Measurements from ENCODE around the gene BTF3.
A peak's percentile ranks its signal among the peaks of the same experiment; 100 is the strongest.

BTF3 gene

DNA sequence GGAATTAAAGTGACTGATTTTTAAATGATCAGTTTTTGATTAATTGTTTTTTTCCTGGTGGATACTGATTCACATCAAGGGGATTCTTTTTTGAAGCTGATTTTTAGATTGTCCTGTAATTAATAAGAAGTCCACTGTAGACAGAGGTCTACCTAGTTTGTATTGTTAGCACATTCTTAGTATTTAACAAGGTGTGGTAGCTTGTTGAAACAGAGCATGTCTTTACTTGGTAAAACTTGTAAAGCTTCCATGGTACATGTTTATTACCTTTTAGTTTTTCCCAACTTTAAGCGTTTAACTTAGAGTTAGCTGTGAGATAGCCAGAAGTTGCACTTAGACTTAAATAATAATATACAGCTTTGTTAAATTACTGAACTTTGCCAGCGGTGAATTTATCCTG, 1.5 kb downstream of the BTF3 start:
- no peak overlapping the region for H3K4ac ChIP-seq (ENCODE audit: low read depth, low read length)
- no peak overlapping the region for H2BK120ac ChIP-seq (ENCODE audit: insufficient read depth, low read length, poor library complexity)
- H3K4me2 ChIP-seq (ENCODE audit: low read length), result no peak overlapping the region
- H2BK5ac ChIP-seq (ENCODE audit: low read depth, low read length, poor library complexity), result no peak overlapping the region
- H3K18ac ChIP-seq (ENCODE audit: low read length), result no peak overlapping the region
- peaks cover 9% of the 10 kb centered on the region for H3K79me2 ChIP-seq (ENCODE audit: control insufficient read depth, insufficient read depth, low read length, poor library complexity)
- WGBS (ENCODE audit: extremely low coverage, insufficient coverage, insufficient read length), result no CpG with 5 or more reads among the region's 2 CpGs
- H3K14ac ChIP-seq (ENCODE audit: low read length), result no peak overlapping the region
- no peak overlapping the region for H4K8ac ChIP-seq (ENCODE audit: low read depth, low read length)
- no peak overlapping the region for H2AK5ac ChIP-seq (ENCODE audit: low read length)
- peaks cover 11% of the 10 kb centered on the region for H3K79me1 ChIP-seq (ENCODE audit: low read length)
- H3K9me3 ChIP-seq (ENCODE audit: insufficient read depth, low read depth, low read length), result no peaks in the 10 kb centered on the region
- H4K91ac ChIP-seq (ENCODE audit: low read depth, low read length), result no peak overlapping the region
- no peak overlapping the region for H3K27ac ChIP-seq (ENCODE audit: low read depth, low read length)
- H3K9ac ChIP-seq (ENCODE audit: low read length), result no peak overlapping the region
- no peak overlapping the region for H2BK12ac ChIP-seq (ENCODE audit: low read length)
- no peak overlapping the region for H3K4me3 ChIP-seq (ENCODE audit: low read depth, low read length)
- peaks cover 7 to 12% of the 10 kb centered on the region in 2 experiments for H3K36me3 ChIP-seq (ENCODE audit: control insufficient read depth in 1 of 2, insufficient read depth in 2 of 2, low read length in 2 of 2)
- no peak overlapping the region for H2AFZ ChIP-seq (ENCODE audit: insufficient read depth, low read length, poor library complexity)
- DNase-seq, result no peak
- H3K27me3 ChIP-seq (ENCODE audit: insufficient read depth, low read length), result no peaks in the 10 kb centered on the region
- no peak overlapping the region for H4K12ac ChIP-seq (ENCODE audit: low read depth, low read length)
- H3K4me1 ChIP-seq (ENCODE audit: control insufficient read depth in 1 of 2, insufficient read depth in 2 of 2, low read length in 2 of 2), result peaks cover 0 to 5% of the 10 kb centered on the region in 2 experiments
- no peak overlapping the region for H3K23ac ChIP-seq (ENCODE audit: low read length)

DNA sequence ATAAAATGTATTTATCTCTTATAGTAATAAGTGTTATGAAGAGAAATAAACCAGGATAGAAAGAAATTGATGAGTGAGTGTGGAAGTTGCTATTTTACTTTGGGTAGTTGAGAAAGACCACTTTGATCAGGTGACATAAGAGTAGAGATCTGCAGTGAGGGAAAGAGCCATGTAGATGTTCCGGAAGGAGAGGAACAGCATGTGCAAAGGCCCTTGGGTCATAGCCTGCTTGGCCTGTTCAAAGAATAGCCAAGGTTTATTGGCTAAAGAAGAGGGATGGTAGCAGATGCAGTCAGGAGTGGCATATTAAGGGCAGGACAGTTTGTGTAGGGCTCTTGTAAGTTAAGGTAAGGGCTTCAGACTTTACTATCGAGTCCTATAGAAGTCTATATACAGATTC, 3.2 kb downstream of the BTF3 start:
- Histone ChIP-seq H3K18ac (ENCODE audit: low read length) (no peak overlapping the region), H3K4me2 (ENCODE audit: low read length) (no peak overlapping the region), H3K79me2 (ENCODE audit: control insufficient read depth, insufficient read depth, low read length, poor library complexity) (peaks cover 9% of the 10 kb centered on the region), H3K27me3 (ENCODE audit: insufficient read depth, low read length) (no peaks in the 10 kb centered on the region), H3K4me3 (ENCODE audit: low read depth, low read length) (no peak overlapping the region), H3K9ac (ENCODE audit: low read length) (no peak overlapping the region), H3K79me1 (ENCODE audit: low read length) (peaks cover 11% of the 10 kb centered on the region), H2BK120ac (ENCODE audit: insufficient read depth, low read length, poor library complexity) (no peak overlapping the region), H3K4ac (ENCODE audit: low read depth, low read length) (peak overlapping the region; percentile 52), H3K27ac (ENCODE audit: low read depth, low read length) (no peak overlapping the region), H2AK5ac (ENCODE audit: low read length) (no peak overlapping the region), H2AFZ (ENCODE audit: insufficient read depth, low read length, poor library complexity) (no peak overlapping the region), H4K91ac (ENCODE audit: low read depth, low read length) (no peak overlapping the region), H3K36me3 (ENCODE audit: control insufficient read depth in 1 of 2, insufficient read depth in 2 of 2, low read length in 2 of 2) (peaks cover 8 to 13% of the 10 kb centered on the region in 2 experiments), H2BK5ac (ENCODE audit: low read depth, low read length, poor library complexity) (no peak overlapping the region), H3K23ac (ENCODE audit: low read length) (no peak overlapping the region), H4K8ac (ENCODE audit: low read depth, low read length) (no peak overlapping the region), H2BK12ac (ENCODE audit: low read length) (no peak overlapping the region), H3K9me3 (ENCODE audit: insufficient read depth, low read depth, low read length) (no peaks in the 10 kb centered on the region), H3K14ac (ENCODE audit: low read length) (no peak overlapping the region), H4K12ac (ENCODE audit: low read depth, low read length) (no peak overlapping the region), H3K4me1 (ENCODE audit: control insufficient read depth in 1 of 2, insufficient read depth in 2 of 2, low read length in 2 of 2) (peaks cover 0 to 5% of the 10 kb centered on the region in 2 experiments)
- WGBS (ENCODE audit: extremely low coverage, insufficient coverage, insufficient read length), result no CpG with 5 or more reads among the region's 2 CpGs
- DNase-seq, result no peak

DNA sequence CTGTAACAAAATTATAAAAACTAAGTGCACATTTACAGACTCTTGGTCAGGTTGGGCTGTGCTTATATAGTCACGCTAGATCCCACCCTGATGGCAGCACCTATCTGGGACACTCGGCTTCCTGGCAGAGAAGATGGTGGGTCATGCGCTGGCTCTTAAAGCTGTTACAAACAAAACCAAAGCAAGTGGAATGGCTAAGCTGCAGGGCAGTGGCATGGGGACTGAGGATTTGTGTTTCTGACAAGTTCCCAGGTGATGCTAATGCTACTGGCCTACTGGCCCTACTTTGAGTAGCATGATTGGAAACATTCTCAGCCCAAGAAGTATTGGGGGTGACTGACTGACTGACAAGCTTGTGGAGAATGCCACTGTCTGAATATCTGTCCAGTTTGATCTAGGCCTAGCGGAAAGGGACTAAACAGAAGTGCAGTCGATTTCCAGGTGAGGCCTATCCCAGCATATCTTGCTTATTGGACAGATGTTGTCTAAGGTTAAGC, 8.3 kb downstream of the BTF3 start:
- no CpG with 5 or more reads among the region's 5 CpGs for WGBS (ENCODE audit: extremely low coverage, insufficient coverage, insufficient read length)
- Histone ChIP-seq H3K27ac (ENCODE audit: low read depth, low read length) (no peak overlapping the region), H3K4me1 (ENCODE audit: control insufficient read depth in 1 of 2, insufficient read depth in 2 of 2, low read length in 2 of 2) (no peaks in the 10 kb centered on the region), H3K4me3 (ENCODE audit: low read depth, low read length) (no peak overlapping the region), H3K9me3 (ENCODE audit: insufficient read depth, low read depth, low read length) (no peaks in the 10 kb centered on the region), H4K91ac (ENCODE audit: low read depth, low read length) (no peak overlapping the region), H2AFZ (ENCODE audit: insufficient read depth, low read length, poor library complexity) (no peak overlapping the region), H3K23ac (ENCODE audit: low read length) (no peak overlapping the region), H3K36me3 (ENCODE audit: control insufficient read depth in 1 of 2, insufficient read depth in 2 of 2, low read length in 2 of 2) (peaks cover 8 to 19% of the 10 kb centered on the region in 2 experiments), H2BK12ac (ENCODE audit: low read length) (no peak overlapping the region), H3K14ac (ENCODE audit: low read length) (no peak overlapping the region), H3K4ac (ENCODE audit: low read depth, low read length) (no peak overlapping the region), H3K4me2 (ENCODE audit: low read length) (no peak overlapping the region), H3K27me3 (ENCODE audit: insufficient read depth, low read length) (no peaks in the 10 kb centered on the region), H4K12ac (ENCODE audit: low read depth, low read length) (no peak overlapping the region), H2BK5ac (ENCODE audit: low read depth, low read length, poor library complexity) (no peak overlapping the region), H3K9ac (ENCODE audit: low read length) (no peak overlapping the region), H3K18ac (ENCODE audit: low read length) (no peak overlapping the region), H3K79me1 (ENCODE audit: low read length) (no peaks in the 10 kb centered on the region), H4K8ac (ENCODE audit: low read depth, low read length) (no peak overlapping the region), H2BK120ac (ENCODE audit: insufficient read depth, low read length, poor library complexity) (no peak overlapping the region), H2AK5ac (ENCODE audit: low read length) (no peak overlapping the region), H3K79me2 (ENCODE audit: control insufficient read depth, insufficient read depth, low read length, poor library complexity) (no peaks in the 10 kb centered on the region)
- DNase-seq, result no peak

DNA sequence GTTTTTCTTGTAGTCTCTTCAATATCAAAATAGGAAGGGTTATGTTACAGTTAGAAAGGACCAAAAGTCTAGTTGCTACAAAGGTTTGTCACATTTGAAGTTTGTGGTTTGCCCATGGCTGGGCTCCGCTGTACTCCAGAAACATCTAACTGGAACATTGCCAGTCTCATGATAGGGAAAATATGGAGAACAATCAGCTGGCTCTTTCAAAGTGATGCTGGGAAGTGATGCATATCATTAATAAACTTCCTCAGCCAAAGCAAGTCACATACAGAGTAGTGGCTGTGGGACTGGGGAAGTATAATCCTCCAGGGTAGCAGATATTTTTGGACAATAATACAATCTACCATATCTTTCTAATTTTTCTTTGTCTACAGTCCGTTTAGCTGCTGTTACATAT, 8.8 kb downstream of the BTF3 start:
- Histone ChIP-seq H3K4me3 (ENCODE audit: low read depth, low read length) (no peak overlapping the region), H3K36me3 (ENCODE audit: control insufficient read depth in 1 of 2, insufficient read depth in 2 of 2, low read length in 2 of 2) (peaks cover 5 to 14% of the 10 kb centered on the region in 2 experiments), H2AK5ac (ENCODE audit: low read length) (no peak overlapping the region), H3K14ac (ENCODE audit: low read length) (no peak overlapping the region), H3K79me1 (ENCODE audit: low read length) (no peaks in the 10 kb centered on the region), H3K4me2 (ENCODE audit: low read length) (no peak overlapping the region), H2BK120ac (ENCODE audit: insufficient read depth, low read length, poor library complexity) (no peak overlapping the region), H3K4me1 (ENCODE audit: control insufficient read depth in 1 of 2, insufficient read depth in 2 of 2, low read length in 2 of 2) (no peaks in the 10 kb centered on the region), H2AFZ (ENCODE audit: insufficient read depth, low read length, poor library complexity) (no peak overlapping the region), H3K27me3 (ENCODE audit: insufficient read depth, low read length) (no peaks in the 10 kb centered on the region), H4K8ac (ENCODE audit: low read depth, low read length) (no peak overlapping the region), H3K4ac (ENCODE audit: low read depth, low read length) (no peak overlapping the region), H3K27ac (ENCODE audit: low read depth, low read length) (no peak overlapping the region), H3K79me2 (ENCODE audit: control insufficient read depth, insufficient read depth, low read length, poor library complexity) (no peaks in the 10 kb centered on the region), H3K18ac (ENCODE audit: low read length) (no peak overlapping the region), H3K23ac (ENCODE audit: low read length) (no peak overlapping the region), H4K12ac (ENCODE audit: low read depth, low read length) (no peak overlapping the region), H3K9me3 (ENCODE audit: insufficient read depth, low read depth, low read length) (no peaks in the 10 kb centered on the region), H3K9ac (ENCODE audit: low read length) (no peak overlapping the region), H2BK5ac (ENCODE audit: low read depth, low read length, poor library complexity) (no peak overlapping the region), H2BK12ac (ENCODE audit: low read length) (no peak overlapping the region), H4K91ac (ENCODE audit: low read depth, low read length) (no peak overlapping the region)
- DNase-seq, result no peak
- no CpG with 5 or more reads among the region's 2 CpGs for WGBS (ENCODE audit: extremely low coverage, insufficient coverage, insufficient read length)

Measured in trophoblast cell (in vitro differentiated cells and primary cell).